ENCODE results near the gene TCFL5.
A peak's percentile ranks its signal among the peaks of the same experiment; 100 is the strongest.

TCFL5 gene

GRCh38 chr20:62837790-62838127, 23.9 kb downstream of the TCFL5 start:
- Mint-ChIP-seq H3K36me3 (ENCODE audit: low read depth) (peaks cover under 1% of the 10 kb centered on the region), H3K4me1 (peaks cover 58% of the 10 kb centered on the region), H3K27me3 (ENCODE audit: low read depth, poor library complexity) (peaks cover 3% of the 10 kb centered on the region), H3K4me3 (no peak overlapping the region), H3K9me3 (no peaks in the 10 kb centered on the region), H3K27ac (no peak overlapping the region)
- no peak for DNase-seq
- TF ChIP-seq, protein P1, sequence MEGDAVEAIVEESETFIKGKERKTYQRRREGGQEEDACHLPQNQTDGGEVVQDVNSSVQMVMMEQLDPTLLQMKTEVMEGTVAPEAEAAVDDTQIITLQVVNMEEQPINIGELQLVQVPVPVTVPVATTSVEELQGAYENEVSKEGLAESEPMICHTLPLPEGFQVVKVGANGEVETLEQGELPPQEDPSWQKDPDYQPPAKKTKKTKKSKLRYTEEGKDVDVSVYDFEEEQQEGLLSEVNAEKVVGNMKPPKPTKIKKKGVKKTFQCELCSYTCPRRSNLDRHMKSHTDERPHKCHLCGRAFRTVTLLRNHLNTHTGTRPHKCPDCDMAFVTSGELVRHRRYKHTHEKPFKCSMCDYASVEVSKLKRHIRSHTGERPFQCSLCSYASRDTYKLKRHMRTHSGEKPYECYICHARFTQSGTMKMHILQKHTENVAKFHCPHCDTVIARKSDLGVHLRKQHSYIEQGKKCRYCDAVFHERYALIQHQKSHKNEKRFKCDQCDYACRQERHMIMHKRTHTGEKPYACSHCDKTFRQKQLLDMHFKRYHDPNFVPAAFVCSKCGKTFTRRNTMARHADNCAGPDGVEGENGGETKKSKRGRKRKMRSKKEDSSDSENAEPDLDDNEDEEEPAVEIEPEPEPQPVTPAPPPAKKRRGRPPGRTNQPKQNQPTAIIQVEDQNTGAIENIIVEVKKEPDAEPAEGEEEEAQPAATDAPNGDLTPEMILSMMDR (IDR thresholded peaks at IDR 0.05): no peak

- H3K27me3 Mint-ChIP-seq (ENCODE audit: low read depth, poor library complexity): peaks cover 3% of the 10 kb centered on the region
- no peak overlapping the region for H3K27ac Mint-ChIP-seq
- H3K36me3 Mint-ChIP-seq (ENCODE audit: low read depth): no peaks in the 10 kb centered on the region
- H3K4me1 Mint-ChIP-seq: peaks cover 63% of the 10 kb centered on the region
- DNase-seq: no peak
- H3K9me3 Mint-ChIP-seq: no peaks in the 10 kb centered on the region
- TF ChIP-seq, protein P1 (IDR thresholded peaks at IDR 0.05): no peak
- H3K4me3 Mint-ChIP-seq: no peak overlapping the region
These were observed 24.6 kb downstream of the TCFL5 start for GRCh38 chr20:62836967-62837490.

DNA sequence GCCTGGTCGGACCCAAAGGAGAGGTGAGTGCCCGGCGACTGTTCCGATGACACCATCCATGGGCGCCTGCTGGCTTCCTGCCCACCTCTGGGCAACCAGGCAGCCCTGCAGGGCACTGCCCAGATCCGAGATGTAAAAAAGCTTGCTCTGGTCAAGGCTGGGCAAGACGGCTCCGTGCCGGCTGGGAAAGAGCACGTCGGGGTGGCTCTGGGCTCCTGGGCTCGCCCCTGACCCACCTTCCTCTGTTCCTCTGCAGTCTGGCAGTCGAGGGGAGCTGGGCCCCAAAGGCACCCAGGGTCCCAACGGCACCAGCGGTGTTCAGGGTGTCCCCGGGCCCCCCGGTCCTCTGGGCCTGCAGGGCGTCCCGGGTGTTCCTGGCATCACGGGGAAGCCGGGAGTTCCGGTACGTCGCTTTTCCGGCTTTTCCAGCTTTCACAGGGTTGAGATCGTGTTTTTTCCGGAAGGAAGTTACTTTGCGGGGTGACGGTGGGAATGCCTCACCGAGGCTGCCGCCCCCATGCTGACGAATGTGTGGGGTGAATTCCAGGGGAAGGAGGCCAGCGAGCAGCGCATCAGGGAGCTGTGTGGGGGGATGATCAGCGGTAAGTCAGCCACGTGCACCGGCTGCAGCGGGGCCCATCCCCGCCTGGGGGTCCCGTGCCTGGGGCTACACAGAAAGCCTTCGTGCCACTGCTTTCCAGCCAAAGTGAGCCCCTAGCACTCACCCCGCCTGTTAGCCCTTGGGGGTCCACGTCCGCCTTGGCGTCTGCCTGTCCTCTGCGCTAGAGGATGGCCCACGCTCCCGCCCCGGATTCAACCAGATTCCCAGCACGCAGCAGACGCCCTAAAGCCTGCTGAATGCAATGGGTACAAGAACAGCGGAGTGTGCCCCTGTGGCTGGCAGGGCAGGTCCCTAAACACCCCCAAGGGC, 25.4 kb downstream of the TCFL5 start:
- no peak overlapping the region for H3K27ac Mint-ChIP-seq
- H3K9me3 Mint-ChIP-seq: no peaks in the 10 kb centered on the region
- DNase-seq: no peak

GRCh38 chr20:62834967-62835730, 26.5 kb downstream of the TCFL5 start:
- H3K4me1 Mint-ChIP-seq: peaks cover 51% of the 10 kb centered on the region
- H3K4me3 Mint-ChIP-seq: no peak overlapping the region
- TF ChIP-seq, protein P1 (IDR thresholded peaks at IDR 0.05): no peak
- H3K9me3 Mint-ChIP-seq: no peaks in the 10 kb centered on the region
- peak overlapping the region; percentile 56 for H3K27ac Mint-ChIP-seq
- H3K27me3 Mint-ChIP-seq (ENCODE audit: low read depth, poor library complexity): peaks cover 3% of the 10 kb centered on the region
- H3K36me3 Mint-ChIP-seq (ENCODE audit: low read depth): no peaks in the 10 kb centered on the region
- no peak for DNase-seq

More for the DNA sequence above, 25.4 kb downstream of the TCFL5 start:
- TF ChIP-seq, protein P1 (IDR thresholded peaks at IDR 0.05): no peak
- Mint-ChIP-seq H3K4me3 (no peak overlapping the region), H3K4me1 (peaks cover 62% of the 10 kb centered on the region), H3K36me3 (ENCODE audit: low read depth) (no peaks in the 10 kb centered on the region), H3K27me3 (ENCODE audit: low read depth, poor library complexity) (peaks cover 3% of the 10 kb centered on the region)

DNA sequence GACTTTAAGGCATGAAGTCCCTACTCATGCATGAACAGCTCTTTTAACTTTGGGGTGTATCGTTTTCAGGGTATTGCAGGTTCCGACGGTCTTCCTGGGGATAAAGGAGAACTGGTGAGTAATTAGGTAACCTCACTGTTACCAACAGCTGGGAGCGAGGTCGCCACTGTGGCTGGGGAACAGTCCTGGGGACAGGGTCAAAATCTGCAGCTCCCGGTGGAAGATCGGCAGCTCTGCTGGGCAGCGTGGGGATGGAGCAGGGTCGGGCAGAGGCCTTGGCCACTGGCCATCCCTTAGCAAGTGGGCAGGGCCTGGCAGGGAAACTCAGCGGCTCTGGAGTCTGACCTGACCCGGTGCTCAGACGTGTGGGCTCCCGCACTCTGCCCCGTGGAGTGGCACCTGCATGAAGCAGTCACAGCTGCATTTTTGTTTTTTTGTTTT, 28.7 kb downstream of the TCFL5 start:
- H3K27ac Mint-ChIP-seq: peak overlapping the region; percentile 48

More for the DNA sequence above, 28.7 kb downstream of the TCFL5 start:
- Mint-ChIP-seq H3K9me3 (no peaks in the 10 kb centered on the region), H3K27me3 (ENCODE audit: low read depth, poor library complexity) (peaks cover 3% of the 10 kb centered on the region), H3K4me3 (no peak overlapping the region), H3K36me3 (ENCODE audit: low read depth) (no peaks in the 10 kb centered on the region), H3K4me1 (peaks cover 38% of the 10 kb centered on the region)
- TF ChIP-seq, protein P1 (IDR thresholded peaks at IDR 0.05): no peak
- DNase-seq: no peak

Measured in nephron progenitor cell (in vitro differentiated cells).